Measurements from ENCODE around the gene DYNLT2B.

The DYNLT2B gene

DNA sequence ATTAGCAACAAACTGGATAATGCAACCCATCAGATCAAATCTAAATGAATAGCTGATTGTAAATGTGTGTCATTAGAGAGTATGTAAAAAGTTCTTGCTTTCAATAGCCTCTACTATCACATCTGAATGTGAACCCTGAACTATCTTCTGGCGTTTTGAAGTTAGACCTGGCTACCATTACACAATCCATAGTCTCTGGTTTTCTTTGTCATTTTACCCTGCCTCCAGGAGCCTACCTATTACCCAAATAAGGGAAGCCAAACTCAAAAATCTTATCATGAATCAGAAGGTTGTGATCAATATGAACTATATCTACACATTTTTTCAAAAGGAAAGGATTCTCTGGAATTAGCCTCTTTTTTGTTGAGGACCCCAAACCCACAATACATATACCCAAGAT, 62.3 kb downstream of the DYNLT2B start:
- Histone ChIP-seq H3K36me3 (ENCODE audit: insufficient read depth, low read length) (peaks cover 23% of the 10 kb centered on the region), H3K27ac (ENCODE audit: low read depth, low read length, poor library complexity, severe bottlenecking) (no peak overlapping the region), H4K20me1 (ENCODE audit: insufficient read depth, low read length) (no peaks in the 10 kb centered on the region), H3K4me1 (ENCODE audit: insufficient read depth, low read length, severe bottlenecking) (no peaks in the 10 kb centered on the region), H3K9ac (ENCODE audit: low read length) (no peak overlapping the region), H3F3A (ENCODE audit: insufficient read depth, low read length) (no peaks in the 10 kb centered on the region), H3K9me2 (ENCODE audit: low read depth, low read length) (no peaks in the 10 kb centered on the region), H2AFZ (ENCODE audit: low read length) (no peak overlapping the region), H3K9me3 (ENCODE audit: low read length) (peaks cover 3% of the 10 kb centered on the region; the same call in 1 of the 2 replicates), H3K4me2 (ENCODE audit: low read length) (no peak overlapping the region), H3K79me2 (ENCODE audit: insufficient read depth, low read length) (no peaks in the 10 kb centered on the region), H3K27me3 (ENCODE audit: insufficient read depth, low read length) (no peaks in the 10 kb centered on the region), H3K4me3 (ENCODE audit: low read depth, low read length, poor library complexity, severe bottlenecking) (no peak overlapping the region)
- TF ChIP-seq, protein P1, sequence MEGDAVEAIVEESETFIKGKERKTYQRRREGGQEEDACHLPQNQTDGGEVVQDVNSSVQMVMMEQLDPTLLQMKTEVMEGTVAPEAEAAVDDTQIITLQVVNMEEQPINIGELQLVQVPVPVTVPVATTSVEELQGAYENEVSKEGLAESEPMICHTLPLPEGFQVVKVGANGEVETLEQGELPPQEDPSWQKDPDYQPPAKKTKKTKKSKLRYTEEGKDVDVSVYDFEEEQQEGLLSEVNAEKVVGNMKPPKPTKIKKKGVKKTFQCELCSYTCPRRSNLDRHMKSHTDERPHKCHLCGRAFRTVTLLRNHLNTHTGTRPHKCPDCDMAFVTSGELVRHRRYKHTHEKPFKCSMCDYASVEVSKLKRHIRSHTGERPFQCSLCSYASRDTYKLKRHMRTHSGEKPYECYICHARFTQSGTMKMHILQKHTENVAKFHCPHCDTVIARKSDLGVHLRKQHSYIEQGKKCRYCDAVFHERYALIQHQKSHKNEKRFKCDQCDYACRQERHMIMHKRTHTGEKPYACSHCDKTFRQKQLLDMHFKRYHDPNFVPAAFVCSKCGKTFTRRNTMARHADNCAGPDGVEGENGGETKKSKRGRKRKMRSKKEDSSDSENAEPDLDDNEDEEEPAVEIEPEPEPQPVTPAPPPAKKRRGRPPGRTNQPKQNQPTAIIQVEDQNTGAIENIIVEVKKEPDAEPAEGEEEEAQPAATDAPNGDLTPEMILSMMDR (IDR thresholded peaks at IDR 0.05; ENCODE audit: low read length): no peak
- no peak for TF ChIP-seq EZH2 (IDR thresholded peaks at IDR 0.05; ENCODE audit: borderline replicate concordance, low read length)

DNA sequence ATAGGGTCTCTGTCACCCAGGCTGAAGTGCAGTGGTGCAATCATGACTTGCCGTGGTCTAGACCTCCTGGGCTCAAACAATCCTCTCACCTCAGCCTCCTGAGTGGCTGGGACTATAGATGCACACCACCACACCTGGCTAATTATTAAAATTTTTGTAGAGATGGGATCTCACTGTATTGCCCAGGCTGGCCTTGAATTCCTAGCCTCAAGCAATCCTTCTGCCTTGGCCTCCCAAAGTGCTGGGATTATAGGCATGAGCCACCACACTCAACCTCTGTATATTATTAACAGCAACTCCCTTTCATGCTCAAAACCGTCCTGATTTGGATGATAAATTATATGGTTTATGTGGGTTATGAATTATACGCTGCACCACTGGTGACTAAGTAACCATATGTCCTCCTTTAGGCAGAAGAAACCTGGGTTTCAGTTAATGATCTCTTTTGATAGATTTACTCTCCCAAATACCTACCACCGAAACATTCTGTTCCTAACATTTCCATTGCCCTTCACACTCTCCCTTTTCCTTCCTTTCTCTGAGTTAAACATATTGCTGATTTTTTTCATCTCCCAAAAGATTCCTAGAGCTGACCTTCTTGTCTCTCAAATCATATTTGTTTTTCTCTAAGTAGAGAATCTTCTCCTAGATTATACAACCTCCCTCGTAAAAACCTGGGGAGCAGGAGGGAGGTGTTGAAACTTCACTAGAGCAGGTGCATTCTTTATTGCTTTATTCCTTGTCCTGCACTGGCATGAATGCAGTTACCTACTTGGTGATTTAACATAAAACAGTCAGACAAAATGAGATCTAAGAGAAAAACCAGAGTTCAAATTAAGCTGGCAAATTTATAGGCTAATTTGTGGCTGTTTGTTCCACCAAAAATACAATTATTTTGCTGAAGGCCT, 63.4 kb downstream of the DYNLT2B start:
- TF ChIP-seq, protein P1 (IDR thresholded peaks at IDR 0.05; ENCODE audit: low read length): no peak
- TF ChIP-seq EZH2 (IDR thresholded peaks at IDR 0.05; ENCODE audit: borderline replicate concordance, low read length): no peak
- H3K9ac ChIP-seq (ENCODE audit: low read length): no peak overlapping the region

DNA sequence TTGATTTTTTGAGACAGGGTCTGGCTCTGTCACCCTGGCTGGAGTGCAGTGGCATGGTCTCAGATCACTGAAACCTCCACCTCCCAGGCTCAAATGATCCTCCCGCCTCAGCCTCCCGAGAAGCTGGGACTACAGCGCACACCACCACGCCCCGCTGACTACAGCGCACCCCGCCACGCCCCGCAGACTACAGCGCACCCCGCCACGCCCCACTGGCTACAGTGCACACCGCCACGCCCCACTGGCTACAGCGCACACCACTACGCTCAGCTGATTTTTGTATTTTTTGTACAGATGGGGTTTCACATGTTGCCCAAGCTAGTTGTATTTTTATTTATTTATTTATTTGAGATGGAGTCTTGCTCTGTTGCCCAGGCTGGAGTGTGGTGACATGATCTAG, 66.1 kb downstream of the DYNLT2B start:
- H3K9me2 ChIP-seq (ENCODE audit: low read depth, low read length): no peaks in the 10 kb centered on the region
- H3K36me3 ChIP-seq (ENCODE audit: insufficient read depth, low read length): peaks cover 30% of the 10 kb centered on the region
- no peak overlapping the region for H3K4me3 ChIP-seq (ENCODE audit: low read depth, low read length, poor library complexity, severe bottlenecking)
- H3K9ac ChIP-seq (ENCODE audit: low read length): no peak overlapping the region
- no peak for TF ChIP-seq EZH2 (IDR thresholded peaks at IDR 0.05; ENCODE audit: borderline replicate concordance, low read length)
- TF ChIP-seq, protein P1 (IDR thresholded peaks at IDR 0.05; ENCODE audit: low read length): no peak
- no peak overlapping the region for H2AFZ ChIP-seq (ENCODE audit: low read length)
- no peaks in the 10 kb centered on the region for H3K4me1 ChIP-seq (ENCODE audit: insufficient read depth, low read length, severe bottlenecking)
- no peak overlapping the region for H3K27ac ChIP-seq (ENCODE audit: low read depth, low read length, poor library complexity, severe bottlenecking)
- no peaks in the 10 kb centered on the region for H3K79me2 ChIP-seq (ENCODE audit: insufficient read depth, low read length)
- H3K27me3 ChIP-seq (ENCODE audit: insufficient read depth, low read length): no peaks in the 10 kb centered on the region
- no peak overlapping the region for H3K4me2 ChIP-seq (ENCODE audit: low read length)
- H4K20me1 ChIP-seq (ENCODE audit: insufficient read depth, low read length): no peaks in the 10 kb centered on the region
- peaks cover 3% of the 10 kb centered on the region; the same call in 1 of the 2 replicates for H3K9me3 ChIP-seq (ENCODE audit: low read length)
- no peaks in the 10 kb centered on the region for H3F3A ChIP-seq (ENCODE audit: insufficient read depth, low read length)

More for the DNA sequence above, 63.4 kb downstream of the DYNLT2B start:
- Histone ChIP-seq H3K27me3 (ENCODE audit: insufficient read depth, low read length) (no peaks in the 10 kb centered on the region), H3K36me3 (ENCODE audit: insufficient read depth, low read length) (peaks cover 21% of the 10 kb centered on the region), H3K27ac (ENCODE audit: low read depth, low read length, poor library complexity, severe bottlenecking) (no peak overlapping the region), H3K4me2 (ENCODE audit: low read length) (no peak overlapping the region), H3F3A (ENCODE audit: insufficient read depth, low read length) (no peaks in the 10 kb centered on the region), H4K20me1 (ENCODE audit: insufficient read depth, low read length) (no peaks in the 10 kb centered on the region), H3K79me2 (ENCODE audit: insufficient read depth, low read length) (no peaks in the 10 kb centered on the region), H3K4me3 (ENCODE audit: low read depth, low read length, poor library complexity, severe bottlenecking) (no peak overlapping the region), H3K9me3 (ENCODE audit: low read length) (peaks cover 3% of the 10 kb centered on the region; the same call in 1 of the 2 replicates), H3K9me2 (ENCODE audit: low read depth, low read length) (no peaks in the 10 kb centered on the region), H3K4me1 (ENCODE audit: insufficient read depth, low read length, severe bottlenecking) (no peaks in the 10 kb centered on the region), H2AFZ (ENCODE audit: low read length) (no peak overlapping the region)
